ENCODE data around the gene PAX3. TPM values are rescaled to one million over a fixed set of nuclear protein-coding genes. Genes with fewer than 3 reads are reported as not detected.

PAX3 gene
- total RNA-seq, 2 donors from 2014 or later: not detected

GRCh38 chr2:222310747-222311318 lies 12.0 kb upstream of the PAX3 start:
- no peak overlapping the region for H3K4me3 ChIP-seq
- H3K27me3 ChIP-seq: peaks cover 7 to 55% of the 10 kb centered on the region in 2 donors
- no peaks in the 10 kb centered on the region for H3K36me3 ChIP-seq (replicated peaks in 1 of 2; ENCODE audit: insufficient read depth in 1 of 2, low read depth in 2 of 2)
- 11 to 15% methylated on average over 11 of the region's 11 CpGs for WGBS, 2 donors
- H3K4me1 ChIP-seq: peaks cover 23% of the 10 kb centered on the region
- H3K27ac ChIP-seq: no peak overlapping the region
- intact Hi-C loops (cut with DNase I): no loop called here
- no peak for DNase-seq
- TF ChIP-seq, protein P1, sequence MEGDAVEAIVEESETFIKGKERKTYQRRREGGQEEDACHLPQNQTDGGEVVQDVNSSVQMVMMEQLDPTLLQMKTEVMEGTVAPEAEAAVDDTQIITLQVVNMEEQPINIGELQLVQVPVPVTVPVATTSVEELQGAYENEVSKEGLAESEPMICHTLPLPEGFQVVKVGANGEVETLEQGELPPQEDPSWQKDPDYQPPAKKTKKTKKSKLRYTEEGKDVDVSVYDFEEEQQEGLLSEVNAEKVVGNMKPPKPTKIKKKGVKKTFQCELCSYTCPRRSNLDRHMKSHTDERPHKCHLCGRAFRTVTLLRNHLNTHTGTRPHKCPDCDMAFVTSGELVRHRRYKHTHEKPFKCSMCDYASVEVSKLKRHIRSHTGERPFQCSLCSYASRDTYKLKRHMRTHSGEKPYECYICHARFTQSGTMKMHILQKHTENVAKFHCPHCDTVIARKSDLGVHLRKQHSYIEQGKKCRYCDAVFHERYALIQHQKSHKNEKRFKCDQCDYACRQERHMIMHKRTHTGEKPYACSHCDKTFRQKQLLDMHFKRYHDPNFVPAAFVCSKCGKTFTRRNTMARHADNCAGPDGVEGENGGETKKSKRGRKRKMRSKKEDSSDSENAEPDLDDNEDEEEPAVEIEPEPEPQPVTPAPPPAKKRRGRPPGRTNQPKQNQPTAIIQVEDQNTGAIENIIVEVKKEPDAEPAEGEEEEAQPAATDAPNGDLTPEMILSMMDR (IDR thresholded peaks at IDR 0.05): no peak
- TF ChIP-seq POLR2A (IDR thresholded peaks at IDR 0.05): no peak
- ATAC-seq: no peak
- no peaks in the 10 kb centered on the region for H3K9me3 ChIP-seq

GRCh38 chr2:222309766-222310165 lies 11.0 kb upstream of the PAX3 start:
- H3K4me1 ChIP-seq: peaks cover 32% of the 10 kb centered on the region
- no peaks in the 10 kb centered on the region for H3K9me3 ChIP-seq
- WGBS, 2 donors: 1 to 4% methylated on average over 2 of the region's 2 CpGs
- no peak overlapping the region for H3K4me3 ChIP-seq
- no peak overlapping the region for H3K27ac ChIP-seq
- DNase-seq (no peak), ATAC-seq (no peak)
- intact Hi-C loops (cut with DNase I): no loop called here
- peaks cover 7 to 60% of the 10 kb centered on the region in 2 donors for H3K27me3 ChIP-seq
- TF ChIP-seq POLR2A (IDR thresholded peaks at IDR 0.05): no peak
- TF ChIP-seq, protein P1 (IDR thresholded peaks at IDR 0.05): no peak
- H3K36me3 ChIP-seq (replicated peaks in 1 of 2; ENCODE audit: insufficient read depth in 1 of 2, low read depth in 2 of 2): no peaks in the 10 kb centered on the region

DNA sequence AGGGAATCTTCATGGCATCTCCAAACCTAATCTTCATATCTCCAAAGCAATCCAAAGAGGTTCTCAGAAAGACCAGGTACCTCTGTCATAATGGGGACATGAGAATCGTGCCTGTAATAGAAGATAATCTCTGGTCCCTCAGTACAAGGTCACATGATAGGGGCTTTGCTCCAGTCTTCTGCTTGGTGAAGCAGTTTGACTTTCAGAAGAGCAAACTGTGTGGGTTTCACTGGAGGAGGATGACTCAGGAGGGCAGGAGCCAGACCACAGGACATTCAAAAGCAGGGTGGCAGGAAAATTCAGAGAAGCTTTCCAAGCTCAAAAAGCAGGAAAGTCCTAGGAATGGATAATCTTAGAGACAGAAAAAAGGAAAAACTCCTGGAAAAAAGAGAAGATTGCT lies 10.6 kb upstream of the PAX3 start:
- Histone ChIP-seq H3K27ac (no peak overlapping the region), H3K4me1 (peaks cover 32% of the 10 kb centered on the region), H3K27me3 (peaks cover 7 to 61% of the 10 kb centered on the region in 2 donors), H3K9me3 (no peaks in the 10 kb centered on the region), H3K4me3 (no peak overlapping the region), H3K36me3 (replicated peaks in 1 of 2; ENCODE audit: insufficient read depth in 1 of 2, low read depth in 2 of 2) (no peaks in the 10 kb centered on the region)
- intact Hi-C loops (cut with DNase I): no loop called here
- WGBS, 2 donors: 4 to 13% methylated on average over 1 of the region's 1 CpG
- TF ChIP-seq, protein P1 (IDR thresholded peaks at IDR 0.05): no peak
- no peak for TF ChIP-seq POLR2A (IDR thresholded peaks at IDR 0.05)
- no peak for DNase-seq
- ATAC-seq: no peak

DNA sequence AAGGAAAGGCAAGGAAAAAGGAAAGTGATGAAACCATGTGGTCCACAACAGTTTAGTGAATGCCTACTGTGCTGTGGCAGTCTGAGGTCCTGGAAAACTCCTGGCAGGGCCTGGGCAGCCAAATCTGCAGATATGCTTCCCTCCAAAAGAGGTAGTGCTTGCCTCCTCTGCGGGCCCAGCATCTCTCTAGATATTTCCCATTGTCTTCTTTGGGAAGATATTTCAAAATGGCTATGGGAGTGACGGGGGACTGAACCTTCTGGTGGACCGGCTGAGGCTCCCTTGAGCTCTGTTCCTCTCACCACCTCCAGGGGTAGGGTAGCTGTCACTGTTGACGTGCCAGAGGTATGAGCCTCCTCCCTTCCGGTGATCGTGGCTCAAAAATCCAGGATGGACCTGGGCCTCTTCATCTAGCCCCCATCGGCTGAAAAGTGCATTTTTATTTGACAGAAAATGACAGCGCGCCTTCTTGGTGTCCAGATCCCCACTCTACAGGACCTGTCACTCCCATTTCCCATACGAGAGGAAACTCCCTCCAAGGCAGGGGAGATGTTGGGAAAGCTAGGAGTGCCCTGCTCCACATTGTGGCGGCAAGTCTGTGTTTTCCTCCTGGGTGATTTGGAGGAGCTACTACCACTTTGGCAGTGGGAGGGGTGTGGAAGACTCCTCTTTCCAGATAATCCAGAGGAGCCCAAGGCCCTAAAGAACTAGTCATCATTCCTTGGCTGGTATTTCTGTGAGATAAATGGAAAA lies 9.4 kb upstream of the PAX3 start:
- no peak overlapping the region for H3K27ac ChIP-seq
- H3K4me1 ChIP-seq: peaks cover 37% of the 10 kb centered on the region
- no peak overlapping the region for H3K4me3 ChIP-seq
- DNase-seq (no peak), ATAC-seq (no peak)
- TF ChIP-seq POLR2A (IDR thresholded peaks at IDR 0.05): no peak
- TF ChIP-seq, protein P1 (IDR thresholded peaks at IDR 0.05): no peak
- intact Hi-C loops (cut with DNase I): no loop called here
- peaks cover 7 to 69% of the 10 kb centered on the region in 2 donors for H3K27me3 ChIP-seq
- no peaks in the 10 kb centered on the region for H3K9me3 ChIP-seq
- 12 to 18% methylated on average over 8 to 11 of the region's 11 CpGs for WGBS, 2 donors
- no peaks in the 10 kb centered on the region for H3K36me3 ChIP-seq (replicated peaks in 1 of 2; ENCODE audit: insufficient read depth in 1 of 2, low read depth in 2 of 2)

All from body of pancreas (tissue), 4 donors.